ENCODE results near the gene RNU4-1. TPM values are rescaled to one million over a fixed set of nuclear protein-coding genes. Genes with fewer than 3 reads are reported as not detected.
A peak's percentile ranks its signal among the peaks of the same experiment; 100 is the strongest.
"Not testable (repeated sequence)": the region's sequence is repeated elsewhere in the genome, so short reads cannot be mapped to it uniquely, and the experiment has no call there.

RNU4-1 gene
- total RNA-seq, 4 donors from 2014 or later: under 0.01 TPM; not detected in 2

DNA sequence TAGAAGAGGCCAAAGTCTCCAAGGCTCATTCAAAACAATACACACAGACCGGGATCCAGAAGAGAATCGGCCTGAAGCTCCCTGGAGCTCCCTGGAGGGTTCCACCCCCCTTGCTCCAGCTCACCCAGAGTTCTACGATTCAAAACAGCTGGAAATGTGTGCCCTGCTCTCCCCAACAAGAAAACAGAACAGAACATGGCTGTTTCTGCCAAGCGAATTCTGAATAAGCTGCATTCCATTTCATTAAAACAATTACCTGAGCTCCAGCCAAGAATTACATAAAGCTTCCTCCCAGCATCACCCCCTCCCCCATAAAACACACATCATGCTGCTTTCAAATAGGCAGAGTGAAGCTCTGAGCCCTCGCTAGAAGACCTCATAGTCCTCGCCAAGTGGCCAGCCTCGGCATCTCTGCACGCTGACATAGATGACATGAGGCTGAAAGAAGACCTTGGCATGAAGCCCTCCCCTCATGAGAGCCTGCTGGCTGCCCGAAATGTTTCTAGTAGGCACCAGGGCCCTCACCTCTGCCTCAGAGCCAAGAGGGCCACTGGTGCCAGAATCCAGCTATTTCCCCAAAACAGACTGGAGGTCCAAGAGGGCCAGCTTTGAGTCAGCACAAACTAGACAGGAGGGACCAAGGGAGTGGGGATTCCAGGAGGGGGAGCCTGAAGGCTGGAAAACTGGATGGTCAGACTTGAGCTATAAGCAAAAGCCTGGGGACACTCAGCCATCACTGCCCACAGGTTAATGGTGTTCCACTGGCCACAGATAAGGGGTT, 35.8 kb downstream of the RNU4-1 start:
- Histone ChIP-seq H3K4me1 (peaks cover 99 to 100% (median 100%) of the 10 kb centered on the region in 4 donors), H3K4me3 (peak overlapping the region in 3 of 4 donors; percentile 17 to 34 (median 30))
- WGBS: 12% methylated on average over 9 of the region's 9 CpGs

DNA sequence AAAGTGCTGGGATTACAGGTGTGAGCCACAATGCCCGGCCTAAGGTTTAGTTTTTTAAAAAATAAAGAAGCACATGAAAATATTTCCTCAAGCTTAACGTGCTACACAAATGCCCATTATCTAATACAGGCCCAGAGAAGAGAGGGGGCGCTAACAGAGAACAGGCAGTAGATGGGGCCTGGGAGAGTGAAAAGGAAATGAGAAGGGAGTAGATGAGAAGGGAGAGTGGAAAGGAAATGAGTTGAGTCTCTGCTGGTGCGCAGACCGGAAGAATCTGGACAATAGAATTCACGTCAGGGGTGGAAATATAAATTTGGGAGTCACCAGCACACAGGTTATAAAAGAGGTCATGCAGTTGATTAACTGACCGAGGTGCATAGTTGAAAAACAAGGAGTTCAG, 38.2 kb downstream of the RNU4-1 start:
- DNase-seq (ENCODE audit: extremely low spot score): no peak
- Histone ChIP-seq H3K27ac (replicated peaks in 1 of 4) (peak overlapping the region; percentile 90 to 97 (median 93)), H3K4me1 (peaks cover 99 to 100% (median 100%) of the 10 kb centered on the region in 4 donors), H3K9me3 (no peaks in the 10 kb centered on the region), H3K27me3 (no peaks in the 10 kb centered on the region), H3K4me3 (no peak overlapping the region), H3K36me3 (peaks cover 0 to 12% (median 5%) of the 10 kb centered on the region in 4 donors)
- 76% methylated on average over 7 of the region's 7 CpGs for WGBS
- TF ChIP-seq, protein P1, sequence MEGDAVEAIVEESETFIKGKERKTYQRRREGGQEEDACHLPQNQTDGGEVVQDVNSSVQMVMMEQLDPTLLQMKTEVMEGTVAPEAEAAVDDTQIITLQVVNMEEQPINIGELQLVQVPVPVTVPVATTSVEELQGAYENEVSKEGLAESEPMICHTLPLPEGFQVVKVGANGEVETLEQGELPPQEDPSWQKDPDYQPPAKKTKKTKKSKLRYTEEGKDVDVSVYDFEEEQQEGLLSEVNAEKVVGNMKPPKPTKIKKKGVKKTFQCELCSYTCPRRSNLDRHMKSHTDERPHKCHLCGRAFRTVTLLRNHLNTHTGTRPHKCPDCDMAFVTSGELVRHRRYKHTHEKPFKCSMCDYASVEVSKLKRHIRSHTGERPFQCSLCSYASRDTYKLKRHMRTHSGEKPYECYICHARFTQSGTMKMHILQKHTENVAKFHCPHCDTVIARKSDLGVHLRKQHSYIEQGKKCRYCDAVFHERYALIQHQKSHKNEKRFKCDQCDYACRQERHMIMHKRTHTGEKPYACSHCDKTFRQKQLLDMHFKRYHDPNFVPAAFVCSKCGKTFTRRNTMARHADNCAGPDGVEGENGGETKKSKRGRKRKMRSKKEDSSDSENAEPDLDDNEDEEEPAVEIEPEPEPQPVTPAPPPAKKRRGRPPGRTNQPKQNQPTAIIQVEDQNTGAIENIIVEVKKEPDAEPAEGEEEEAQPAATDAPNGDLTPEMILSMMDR (IDR thresholded peaks at IDR 0.05): peak in 1 of 3 experiments; percentile 7
- TF ChIP-seq EP300 (IDR thresholded peaks at IDR 0.05) (no peak), POLR2AphosphoS5 (IDR thresholded peaks at IDR 0.05) (peak in 1 of 2 donors; percentile 25), POLR2A (IDR thresholded peaks at IDR 0.05; ENCODE audit: low read depth) (no peak)
- intact Hi-C loops (cut with DNase I): no loop called here

More for the DNA sequence above, 35.8 kb downstream of the RNU4-1 start:
- Histone ChIP-seq H3K9me3 (no peaks in the 10 kb centered on the region), H3K36me3 (peaks cover 0 to 12% (median 10%) of the 10 kb centered on the region in 4 donors), H3K27ac (replicated peaks in 1 of 4) (peak overlapping the region; percentile 90 to 97 (median 93)), H3K27me3 (no peaks in the 10 kb centered on the region)
- peak; percentile 83 to 87 for TF ChIP-seq POLR2AphosphoS5 (IDR thresholded peaks at IDR 0.05)
- no peak for TF ChIP-seq POLR2A (IDR thresholded peaks at IDR 0.05; ENCODE audit: low read depth)
- TF ChIP-seq, protein P1 (IDR thresholded peaks at IDR 0.05): peak in 2 of 3 experiments; percentile 8
- intact Hi-C loops (cut with DNase I): no loop called here
- DNase-seq (ENCODE audit: extremely low spot score): no peak

DNA sequence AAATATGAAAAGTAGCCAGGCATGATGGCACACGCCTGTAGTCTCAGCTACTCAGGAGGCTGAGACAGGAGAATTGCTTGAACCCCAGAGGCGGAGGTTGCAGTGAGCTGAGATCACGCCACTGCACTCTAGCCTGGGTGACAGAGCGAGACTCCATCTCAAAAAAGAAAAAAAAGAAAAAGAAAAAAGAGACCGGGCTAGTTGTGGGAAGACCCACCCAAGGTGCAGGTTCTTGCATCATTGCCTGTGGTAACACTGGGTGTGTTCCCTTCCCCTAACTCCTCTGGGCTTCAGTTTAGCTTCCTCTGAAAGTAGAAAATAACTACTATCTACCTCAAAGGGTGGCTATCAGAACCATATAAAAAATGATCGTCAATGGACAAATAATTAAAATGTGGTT, 39.7 kb downstream of the RNU4-1 start:
- Histone ChIP-seq H3K27ac (replicated peaks in 1 of 4) (peak overlapping the region; percentile 90 to 97 (median 93)), H3K36me3 (peaks cover 0 to 12% (median 5%) of the 10 kb centered on the region in 4 donors), H3K4me1 (peaks cover 99 to 100% (median 100%) of the 10 kb centered on the region in 4 donors)
- 64% methylated on average over 6 of the region's 6 CpGs for WGBS
- H3K4me3 ChIP-seq; H3K27me3 ChIP-seq; DNase-seq (ENCODE audit: extremely low spot score); intact Hi-C loops (cut with DNase I); H3K9me3 ChIP-seq: not testable (repeated sequence)

DNA sequence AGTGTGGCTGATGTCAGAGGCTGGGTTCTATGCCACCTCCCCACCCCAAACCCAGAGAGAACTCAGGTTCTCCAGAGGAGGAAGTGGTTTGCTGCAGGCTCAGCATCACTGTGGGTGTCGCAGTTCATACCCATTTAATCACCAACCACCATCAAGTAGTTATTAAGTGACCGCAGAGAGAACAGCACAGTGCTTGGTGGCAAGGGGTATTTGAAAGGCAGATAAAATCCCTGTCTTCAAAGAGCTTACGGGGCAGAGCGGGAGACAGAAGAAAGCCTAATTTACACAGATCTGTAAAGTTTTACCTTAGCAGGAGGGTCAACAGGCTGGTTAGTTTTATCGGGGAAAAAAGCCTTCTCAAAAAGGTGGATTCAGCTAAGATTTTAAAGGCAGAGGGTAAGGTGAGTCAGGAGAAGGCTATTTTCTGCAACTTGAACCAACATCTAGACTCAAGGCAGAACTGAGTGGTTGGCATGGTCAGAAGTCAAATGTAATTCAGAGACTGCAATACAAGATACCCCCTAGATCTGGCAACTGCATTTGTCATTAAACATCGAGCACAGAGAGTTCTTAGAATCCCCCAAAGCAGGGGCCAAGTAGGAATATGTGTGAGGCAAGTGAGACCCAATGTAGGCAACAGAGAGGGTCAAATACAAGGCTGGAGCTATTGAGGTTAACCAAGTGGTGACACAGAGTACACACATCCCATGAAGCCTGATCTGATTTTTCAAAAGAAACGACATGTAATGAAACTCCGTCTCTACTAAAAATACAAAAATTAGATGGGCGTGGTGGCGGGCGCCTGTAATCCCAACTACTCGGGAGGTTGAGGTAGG, 40.7 kb downstream of the RNU4-1 start:
- TF ChIP-seq POLR2A (IDR thresholded peaks at IDR 0.05; ENCODE audit: low read depth) (no peak), EP300 (IDR thresholded peaks at IDR 0.05) (no peak), POLR2AphosphoS5 (IDR thresholded peaks at IDR 0.05) (no peak)
- TF ChIP-seq, protein P1 (IDR thresholded peaks at IDR 0.05): no peak
- Histone ChIP-seq H3K27me3 (no peaks in the 10 kb centered on the region), H3K36me3 (peaks cover 0 to 12% (median 5%) of the 10 kb centered on the region in 4 donors), H3K27ac (replicated peaks in 1 of 4) (peak overlapping the region; percentile 90 to 97 (median 93)), H3K9me3 (no peaks in the 10 kb centered on the region), H3K4me1 (peaks cover 97 to 100% (median 99%) of the 10 kb centered on the region in 4 donors), H3K4me3 (no peak overlapping the region)
- 84% methylated on average over 12 of the region's 12 CpGs for WGBS
- intact Hi-C loops (cut with DNase I): no loop called here
- DNase-seq (ENCODE audit: extremely low spot score): no peak

DNA sequence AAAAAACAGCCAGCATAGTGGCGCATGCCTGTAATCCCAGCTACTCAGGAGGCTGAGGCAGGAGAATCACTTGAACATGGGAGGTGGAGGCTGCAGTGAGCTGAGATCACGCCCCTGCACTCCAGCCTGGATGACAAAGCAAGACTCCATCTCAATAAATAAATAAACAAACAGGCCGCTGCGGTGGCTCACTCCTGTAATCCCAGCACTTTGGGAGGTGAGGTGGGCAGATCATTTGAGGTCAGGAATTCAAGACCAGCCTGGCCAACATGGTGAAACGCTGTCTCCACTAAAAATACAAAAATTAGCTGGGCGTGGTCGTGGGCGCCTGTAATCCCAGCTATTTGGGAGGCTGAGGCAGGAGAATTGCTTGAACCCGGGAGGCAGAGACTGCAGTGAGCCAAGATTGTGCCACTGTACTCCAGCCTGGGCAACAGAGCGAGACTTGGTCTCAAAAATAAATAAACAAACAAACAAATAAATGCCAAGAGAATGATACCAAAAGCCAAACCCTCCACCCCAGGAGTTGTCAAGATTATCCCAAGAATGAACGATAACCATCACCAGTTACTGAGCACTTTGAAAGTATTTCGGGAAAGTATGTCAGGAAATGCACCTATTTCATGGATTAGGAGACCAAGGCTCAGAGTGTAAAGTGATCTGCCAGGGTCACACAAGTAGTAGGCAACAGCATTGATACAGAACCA, 41.5 kb downstream of the RNU4-1 start:
- DNase-seq (ENCODE audit: extremely low spot score); H3K9me3 ChIP-seq; intact Hi-C loops (cut with DNase I); H3K27me3 ChIP-seq; H3K4me3 ChIP-seq: not testable (repeated sequence)
- Histone ChIP-seq H3K4me1 (peaks cover 97 to 100% (median 99%) of the 10 kb centered on the region in 4 donors), H3K36me3 (peaks cover 0 to 12% (median 5%) of the 10 kb centered on the region in 4 donors), H3K27ac (replicated peaks in 1 of 4) (peak overlapping the region; percentile 90 to 97 (median 93))
- 87% methylated on average over 10 of the region's 12 CpGs for WGBS

Measured in esophagus muscularis mucosa (tissue), 4 donors.